GM13977 (cell line): Measurements from ENCODE around the gene SARNP.
"Not testable (repeated sequence)": the region's sequence is repeated elsewhere in the genome, so short reads cannot be mapped to it uniquely, and the experiment has no call there.

Experiments used
- DNase-seq: peaks from one replicate; pipeline ENCODE4 v3.0.0; 2012; ENCODE audit warnings: low spot score
- in situ Hi-C: fragments of 300-500 bp; cut with MboI; formaldehyde crosslinking; loops from one replicate; pipeline ENCODE4 v1.12.0; 2022; ENCODE audit warnings: low sequenced_read_pairs, low pct_unique_long_range_greater_than_20kb, mixed read lengths, inconsistent platforms; ENCODE audit not compliant: unreplicated experiment
- TF ChIP-seq, protein P1 (sequence below): IDR thresholded peaks from 2 replicates; pipeline ENCODE4 v1.5.1; 2012; ENCODE audit warnings: mild to moderate bottlenecking, control low read depth; ENCODE audit not compliant: insufficient read depth; ENCODE audit errors: extremely low read depth, missing control alignments

Gene SARNP

DNA sequence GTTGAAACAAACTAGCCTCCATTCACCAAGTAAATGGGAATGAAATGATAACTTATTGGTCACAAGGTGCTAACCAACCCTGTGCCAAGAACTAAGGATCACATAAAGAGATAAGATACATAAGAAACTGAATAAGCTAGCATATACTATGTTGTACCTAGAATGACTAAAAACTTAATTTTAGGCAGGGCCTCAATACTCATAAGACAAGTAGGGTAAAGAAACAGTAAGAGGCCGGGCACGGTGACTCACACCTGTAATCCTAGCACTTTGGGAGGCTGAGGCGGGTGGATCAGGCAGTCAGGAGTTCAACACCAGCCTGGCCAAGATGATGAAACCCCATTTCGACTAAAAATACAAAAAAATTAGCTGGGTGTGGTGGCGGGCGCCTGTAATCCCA is 56.9 kb downstream of the SARNP start:
- in situ Hi-C loops: no loop called here
- TF ChIP-seq, protein P1, sequence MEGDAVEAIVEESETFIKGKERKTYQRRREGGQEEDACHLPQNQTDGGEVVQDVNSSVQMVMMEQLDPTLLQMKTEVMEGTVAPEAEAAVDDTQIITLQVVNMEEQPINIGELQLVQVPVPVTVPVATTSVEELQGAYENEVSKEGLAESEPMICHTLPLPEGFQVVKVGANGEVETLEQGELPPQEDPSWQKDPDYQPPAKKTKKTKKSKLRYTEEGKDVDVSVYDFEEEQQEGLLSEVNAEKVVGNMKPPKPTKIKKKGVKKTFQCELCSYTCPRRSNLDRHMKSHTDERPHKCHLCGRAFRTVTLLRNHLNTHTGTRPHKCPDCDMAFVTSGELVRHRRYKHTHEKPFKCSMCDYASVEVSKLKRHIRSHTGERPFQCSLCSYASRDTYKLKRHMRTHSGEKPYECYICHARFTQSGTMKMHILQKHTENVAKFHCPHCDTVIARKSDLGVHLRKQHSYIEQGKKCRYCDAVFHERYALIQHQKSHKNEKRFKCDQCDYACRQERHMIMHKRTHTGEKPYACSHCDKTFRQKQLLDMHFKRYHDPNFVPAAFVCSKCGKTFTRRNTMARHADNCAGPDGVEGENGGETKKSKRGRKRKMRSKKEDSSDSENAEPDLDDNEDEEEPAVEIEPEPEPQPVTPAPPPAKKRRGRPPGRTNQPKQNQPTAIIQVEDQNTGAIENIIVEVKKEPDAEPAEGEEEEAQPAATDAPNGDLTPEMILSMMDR: no peak
- DNase-seq: no peak

DNA sequence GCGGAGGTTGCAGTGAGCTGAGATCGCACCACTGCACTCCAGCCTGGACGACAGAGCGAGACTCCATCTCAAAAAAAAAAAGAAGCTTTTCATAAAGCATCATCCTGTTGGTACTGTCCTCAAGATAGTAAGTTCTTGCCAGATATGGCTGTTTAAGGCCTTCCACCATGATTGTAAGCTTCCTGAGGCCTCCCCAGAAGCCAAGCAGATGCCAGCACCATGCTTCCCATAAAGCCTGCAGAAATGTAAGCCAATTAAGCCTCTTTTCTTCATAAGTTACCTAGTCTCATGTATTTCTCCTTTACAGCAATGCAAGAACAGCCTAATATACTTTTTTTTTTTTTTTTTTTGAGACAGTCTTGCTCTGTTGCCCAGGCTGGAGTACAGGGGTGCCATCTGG is 58.9 kb downstream of the SARNP start:
- in situ Hi-C loops: not testable (repeated sequence)

DNA sequence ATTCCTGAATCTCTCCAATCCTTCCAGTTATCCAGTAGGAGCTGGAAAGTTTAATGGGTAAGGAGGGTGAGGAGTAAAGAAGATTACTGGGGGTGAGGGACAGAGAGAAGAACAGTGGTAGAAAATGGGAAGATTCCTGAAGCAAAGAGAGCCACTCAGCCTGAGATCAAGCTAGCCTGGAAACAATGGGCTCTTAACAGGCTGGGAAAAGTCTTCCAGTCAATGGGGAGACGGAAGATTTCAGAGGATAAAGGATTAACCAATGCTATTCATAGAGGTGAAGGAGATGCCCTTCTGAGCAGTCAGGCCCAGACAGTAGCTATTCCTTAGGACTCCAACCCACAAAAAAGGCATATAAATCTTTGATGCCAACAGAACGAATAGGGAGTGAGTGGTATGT is 59.8 kb downstream of the SARNP start:
- TF ChIP-seq, protein P1: no peak
- no peak for DNase-seq
- in situ Hi-C loops: no loop called here

More for the DNA sequence above, 58.9 kb downstream of the SARNP start:
- not testable (repeated sequence) for DNase-seq

DNA sequence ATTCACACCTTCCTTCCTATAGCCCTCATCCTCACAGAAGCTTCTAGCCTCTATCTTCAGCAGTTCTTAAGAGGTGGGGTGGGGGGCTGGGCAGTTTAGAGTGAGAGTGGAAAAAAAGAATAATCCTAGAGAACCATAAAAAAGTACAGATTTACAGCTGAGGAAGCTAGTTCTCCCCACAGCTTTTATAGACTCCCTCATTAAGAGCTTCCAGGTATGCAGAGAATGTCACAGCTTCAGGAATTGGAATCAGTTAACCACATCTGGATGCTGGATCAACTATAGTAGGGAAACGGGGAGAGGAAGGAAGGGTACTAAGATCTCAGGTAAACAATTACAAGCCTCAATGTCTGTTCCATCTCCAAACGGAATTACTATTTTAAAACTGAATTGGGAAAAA is 62.3 kb downstream of the SARNP start:
- no peak for DNase-seq

DNA sequence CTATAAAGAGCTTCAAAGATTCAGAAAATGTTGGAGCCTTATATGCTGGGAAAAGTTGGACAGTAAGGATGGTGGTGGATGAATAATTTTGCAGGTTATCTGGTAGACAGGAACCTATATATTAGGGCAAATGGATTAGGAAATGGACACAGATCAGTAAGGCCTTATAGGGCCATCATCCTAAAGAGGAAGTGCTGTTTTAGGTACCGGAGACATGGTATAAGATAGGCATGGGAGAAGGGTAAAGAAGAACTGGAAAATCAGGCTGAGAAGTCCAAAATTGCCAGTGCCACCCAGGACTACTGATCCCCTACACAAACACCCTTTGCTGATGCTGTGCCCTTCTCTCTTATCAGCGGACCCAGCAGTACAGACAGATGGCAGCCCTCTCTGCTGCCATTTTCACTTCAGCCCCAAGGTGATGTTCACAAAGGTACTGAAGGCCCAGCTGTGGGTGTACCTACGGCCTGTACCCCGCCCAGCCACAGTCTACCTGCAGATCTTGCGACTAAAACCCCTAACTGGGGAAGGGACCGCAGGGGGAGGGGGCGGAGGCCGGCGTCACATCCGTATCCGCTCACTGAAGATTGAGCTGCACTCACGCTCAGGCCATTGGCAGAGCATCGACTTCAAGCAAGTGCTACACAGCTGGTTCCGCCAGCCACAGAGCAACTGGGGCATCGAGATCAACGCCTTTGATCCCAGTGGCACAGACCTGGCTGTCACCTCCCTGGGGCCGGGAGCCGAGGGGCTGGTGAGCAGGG is 69.1 kb downstream of the SARNP start:
- DNase-seq: no peak
- TF ChIP-seq, protein P1: no peak
- in situ Hi-C loops: loop anchor here (10.0 to 25.0 kb wide), 2 partner anchors 196 to 289 kb away; partner anchors contain the start of gene RPS26

More for the DNA sequence above, 62.3 kb downstream of the SARNP start:
- TF ChIP-seq, protein P1: no peak
- in situ Hi-C loops: no loop called here

DNA sequence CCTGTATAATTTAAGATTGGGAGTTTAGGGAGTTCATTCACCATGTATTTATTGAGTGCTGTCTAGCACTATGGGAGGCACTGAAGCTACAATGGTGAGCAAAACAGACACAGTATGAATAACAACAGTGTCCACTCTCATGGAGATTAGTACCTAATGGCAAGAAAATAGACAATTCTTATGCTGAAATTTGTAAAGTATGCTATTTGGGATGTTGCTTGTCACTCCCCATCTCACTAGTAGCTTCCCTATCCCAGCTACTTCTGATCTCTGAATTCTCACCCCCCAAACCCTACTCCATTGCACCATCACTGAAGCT is 70.7 kb downstream of the SARNP start:
- in situ Hi-C loops: loop anchor here (10.0 to 25.0 kb wide), 2 partner anchors 198 to 290 kb away; partner anchors contain the start of gene RPS26
- no peak for DNase-seq
- TF ChIP-seq, protein P1: no peak

DNA sequence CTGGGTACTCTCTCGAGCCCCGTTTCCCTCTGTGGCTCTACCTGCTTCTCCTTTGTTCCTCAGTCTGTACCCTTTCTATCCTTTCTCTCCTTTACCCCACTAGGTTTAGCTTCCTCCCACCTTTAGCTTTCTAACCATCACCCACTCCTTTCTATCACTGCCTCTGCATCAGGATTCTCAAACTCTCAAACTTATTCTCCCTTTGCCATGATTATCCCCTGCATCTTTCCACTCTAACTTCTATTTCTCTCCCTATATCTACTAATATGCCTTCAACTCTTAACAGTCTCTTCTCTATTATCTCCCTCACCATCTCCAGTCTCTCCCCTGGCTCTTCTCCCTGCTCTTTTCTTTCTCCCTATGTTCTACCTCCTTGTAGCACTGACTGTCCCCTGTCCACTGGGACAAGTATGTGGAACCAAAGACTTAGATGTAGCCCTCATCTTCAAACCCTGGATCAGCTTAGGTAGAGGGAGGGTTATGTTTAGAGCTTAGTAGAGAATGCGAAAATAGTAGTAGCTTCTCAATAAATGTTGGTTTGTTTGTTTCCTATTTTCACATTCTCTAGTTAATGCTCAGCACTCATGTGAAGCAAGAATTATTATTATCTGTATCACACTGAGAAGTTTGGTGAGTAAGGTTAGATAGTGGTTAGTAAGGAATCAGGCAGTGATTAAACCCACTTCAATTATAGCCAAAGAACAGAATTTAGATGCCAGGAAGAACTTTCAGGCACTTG is 71.2 kb downstream of the SARNP start:
- DNase-seq: no peak
- in situ Hi-C loops: loop anchor here (10.0 to 25.0 kb wide), 2 partner anchors 198 to 291 kb away; partner anchors contain the start of gene RPS26
- TF ChIP-seq, protein P1: no peak
